AG08396 (cell line): Measurements from ENCODE around the gene EPB41L5.
"Not testable (repeated sequence)": the region's sequence is repeated elsewhere in the genome, so short reads cannot be mapped to it uniquely, and the experiment has no call there.

Source experiments
- DNase-seq: peaks from one replicate; pipeline ENCODE4 v3.0.0; 2012; ENCODE audit warnings: low spot score, mixed read lengths

Gene EPB41L5

DNA sequence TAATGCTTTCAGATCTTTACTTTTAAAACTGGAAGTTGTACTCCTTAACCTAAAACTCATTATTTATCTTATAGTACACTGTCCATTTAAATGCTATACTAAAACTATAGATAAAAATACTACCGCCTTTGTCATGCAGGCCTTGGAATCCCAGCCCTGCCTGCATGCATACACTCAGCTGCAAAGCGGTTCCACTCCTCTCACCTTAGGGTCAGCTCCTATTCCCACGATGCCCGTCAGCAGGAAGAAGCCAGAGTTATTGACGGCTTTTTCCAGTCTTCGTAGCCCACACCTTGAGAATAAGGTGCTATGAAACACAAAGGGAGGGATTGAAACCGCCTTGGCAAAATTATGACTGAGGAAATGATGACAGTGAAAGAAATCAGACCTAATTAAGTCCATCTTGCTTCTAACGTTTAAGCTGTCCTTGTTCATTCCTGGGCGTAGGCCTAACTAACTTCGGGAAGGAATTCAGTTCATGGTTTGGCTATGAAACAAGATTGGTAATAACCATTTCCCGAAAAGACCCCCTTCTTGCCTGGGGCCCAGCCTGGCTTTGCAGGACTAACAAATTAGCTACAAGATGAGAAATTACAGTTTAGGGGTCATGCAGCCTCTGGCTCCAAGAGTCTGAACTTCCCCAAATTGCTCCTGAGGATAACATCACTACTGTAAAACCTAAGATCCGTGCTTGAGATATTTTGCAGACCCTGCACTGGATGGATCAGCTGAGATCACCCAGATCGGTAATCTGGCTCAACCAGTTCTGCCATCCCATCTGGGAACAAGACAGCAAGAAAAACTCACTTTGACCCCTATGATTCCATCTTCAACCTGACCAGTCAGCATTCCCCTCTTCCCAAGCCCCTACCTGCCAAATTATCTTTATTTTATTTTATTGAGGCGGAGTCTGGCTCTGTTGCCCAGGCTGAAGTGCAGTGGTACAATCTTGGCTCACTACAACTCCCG, 17.1 kb downstream of the EPB41L5 start:
- DNase-seq: no peak

DNA sequence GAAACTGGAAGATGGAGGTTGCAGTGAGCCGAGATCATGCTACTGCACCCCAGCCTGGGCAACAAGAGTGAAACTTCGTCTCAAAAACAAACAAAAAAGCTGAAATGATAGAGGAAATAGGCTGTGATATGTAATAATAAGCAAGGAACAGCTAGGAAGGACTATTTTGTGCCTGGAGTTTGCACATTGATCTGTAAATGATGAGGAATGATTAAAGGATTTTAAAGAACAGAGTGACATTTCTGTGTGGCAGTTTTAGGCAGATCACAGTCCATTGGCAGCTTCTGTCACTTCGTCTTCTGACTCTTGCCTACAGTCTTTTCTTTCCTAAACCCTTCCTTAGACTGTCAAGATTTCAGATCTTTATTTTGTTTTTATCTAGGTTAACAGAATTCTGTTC, 19.4 kb downstream of the EPB41L5 start:
- DNase-seq: no peak

GRCh38 chr2:120034027-120034426, 21.1 kb downstream of the EPB41L5 start:
- no peak for DNase-seq

- DNase-seq: no peak
Measured at GRCh38 chr2:120034621-120035020, 21.7 kb downstream of the EPB41L5 start.

DNA sequence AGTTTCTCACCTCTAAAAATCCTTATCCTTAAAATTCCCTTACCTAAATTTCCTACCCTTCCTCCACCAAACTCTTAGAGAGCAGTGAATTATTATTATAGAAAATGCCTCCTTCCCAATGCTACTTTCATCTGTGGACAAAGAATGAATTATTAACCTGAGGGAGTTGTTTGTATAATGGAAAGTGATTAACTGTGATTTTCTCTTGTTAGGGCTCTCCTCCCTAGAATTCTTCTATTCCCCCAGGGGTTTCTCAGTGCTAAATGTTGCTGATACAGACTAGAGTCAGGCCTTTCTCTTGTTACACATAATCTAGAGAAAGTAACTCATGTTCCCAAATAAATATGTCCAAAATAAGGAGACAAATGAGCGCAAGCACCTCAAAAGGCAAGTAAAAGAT, 23.3 kb downstream of the EPB41L5 start:
- DNase-seq: no peak

DNA sequence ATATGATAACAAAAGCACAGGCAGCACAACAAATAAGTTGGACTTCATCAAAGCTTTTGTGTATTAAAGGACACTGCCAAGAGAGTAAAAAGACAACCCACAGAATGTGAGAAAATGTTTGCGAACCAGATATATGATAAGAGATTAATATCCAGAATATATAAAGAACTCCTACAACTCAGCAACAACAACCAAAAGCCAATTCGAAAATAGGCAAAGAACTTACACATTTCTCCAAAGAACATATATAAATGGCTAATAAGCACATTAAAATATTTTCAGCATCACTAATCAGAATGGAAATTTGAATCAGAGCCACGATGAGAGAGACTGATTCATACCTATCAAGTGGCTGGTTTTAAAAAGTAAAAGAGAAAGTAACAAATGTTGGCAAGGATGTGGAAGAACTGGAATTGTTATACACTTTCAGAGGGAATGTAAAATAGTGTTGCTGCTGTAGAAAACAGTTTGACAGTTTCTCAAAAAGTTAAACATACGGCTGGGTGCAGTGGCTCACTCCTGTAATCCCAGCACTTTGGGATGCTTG, 25.2 kb downstream of the EPB41L5 start:
- DNase-seq: no peak

- DNase-seq: no peak
Measured at GRCh38 chr2:120042359-120042758, 29.5 kb downstream of the EPB41L5 start.

DNA sequence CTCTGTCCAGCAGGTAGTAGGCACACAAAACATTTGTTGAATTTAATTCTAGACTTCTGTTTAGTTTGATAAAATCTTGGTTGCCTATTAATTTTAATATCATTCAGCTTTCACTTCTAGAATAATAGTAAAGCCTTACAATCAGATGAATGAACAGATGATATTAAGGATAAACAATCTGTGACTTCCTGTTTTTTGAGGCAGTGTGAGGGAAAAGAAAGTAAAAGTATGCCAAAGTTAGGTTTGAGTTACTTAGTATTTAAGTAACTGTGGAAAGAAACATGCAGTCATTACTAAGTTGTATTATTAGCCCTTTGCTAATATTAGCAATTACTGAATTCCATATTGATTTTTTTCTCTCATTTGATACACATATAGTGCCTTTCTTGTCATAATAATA, 31.5 kb downstream of the EPB41L5 start:
- no peak for DNase-seq

DNA sequence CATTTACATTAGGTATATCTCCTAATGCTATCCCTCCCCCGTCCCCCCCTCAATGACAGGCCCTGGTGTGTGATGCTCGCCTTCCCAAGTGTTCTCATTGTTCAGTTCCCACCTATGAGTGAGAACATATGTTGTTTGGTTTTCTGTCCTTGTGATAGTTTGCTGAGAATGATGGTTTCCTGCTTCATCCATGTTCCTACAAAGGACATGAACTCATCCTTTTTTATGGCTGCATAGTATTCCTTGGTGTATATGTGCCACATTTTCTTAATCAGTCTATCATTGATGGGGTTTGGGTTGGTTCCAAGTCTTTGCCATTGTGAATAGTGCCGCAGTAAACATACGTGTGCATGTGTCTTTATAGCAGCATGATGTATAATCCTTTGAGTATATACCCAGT, 32.9 kb downstream of the EPB41L5 start:
- DNase-seq: not testable (repeated sequence)

DNA sequence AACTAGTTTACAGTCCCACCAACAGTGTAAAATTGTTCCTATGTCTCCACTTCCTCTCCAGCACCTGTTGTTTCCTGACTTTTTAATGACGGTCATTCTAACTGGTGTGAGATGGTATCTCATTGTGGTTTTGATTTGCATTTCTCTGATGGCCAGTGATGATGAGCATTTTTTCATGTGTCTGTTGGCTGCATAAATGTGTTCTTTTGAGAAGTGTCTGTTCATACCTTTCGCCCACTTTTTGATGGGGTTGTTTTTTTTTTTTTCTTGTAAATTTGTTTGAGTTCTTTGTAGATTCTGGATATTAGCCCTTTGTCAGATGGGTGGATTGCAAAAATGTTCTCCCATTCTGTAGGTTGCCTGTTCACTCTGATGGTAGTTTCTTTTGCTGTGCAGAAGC, 33.4 kb downstream of the EPB41L5 start:
- DNase-seq: not testable (repeated sequence)

GRCh38 chr2:120052597-120052996, 39.7 kb downstream of the EPB41L5 start:
- peak; percentile 23 for DNase-seq

DNA sequence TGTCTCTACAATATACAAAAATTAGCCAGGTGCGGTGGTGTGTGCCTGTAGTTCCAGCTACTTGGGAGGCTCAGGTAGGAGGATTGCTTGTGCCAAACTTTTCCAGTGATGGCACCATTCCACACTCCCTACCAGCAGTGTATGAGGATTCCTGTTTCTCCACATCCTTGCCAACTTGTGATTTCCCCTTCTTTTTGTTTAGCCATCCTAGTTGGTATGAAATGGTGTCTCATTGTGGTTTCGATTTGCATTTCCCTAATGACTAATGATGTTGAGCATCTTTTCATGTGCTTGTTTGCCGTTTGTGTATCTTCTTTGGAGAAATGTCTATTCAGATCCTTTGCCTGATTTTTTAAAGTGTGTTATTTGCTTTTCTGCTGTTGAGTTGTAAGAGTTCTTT, 41.0 kb downstream of the EPB41L5 start:
- DNase-seq: no peak

DNA sequence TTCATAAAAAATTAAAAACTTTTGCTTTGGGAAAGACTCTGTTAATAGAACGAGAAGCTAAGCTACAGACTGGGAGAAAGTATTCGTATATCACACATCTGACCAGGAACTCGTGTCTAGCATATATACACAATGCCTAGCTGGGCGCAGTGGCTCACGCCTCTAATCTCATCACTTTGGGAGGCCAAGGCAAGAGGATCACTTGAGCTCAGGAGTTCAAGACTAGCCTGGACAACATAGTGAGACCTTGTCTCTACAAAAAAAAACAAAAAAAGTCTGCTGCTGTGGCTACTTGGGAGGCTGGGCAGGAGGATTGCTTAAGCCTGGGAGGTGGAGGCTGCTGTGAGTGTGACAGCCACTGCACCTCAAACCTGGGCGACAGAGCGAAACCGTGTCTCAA, 46.6 kb downstream of the EPB41L5 start:
- no peak for DNase-seq

DNA sequence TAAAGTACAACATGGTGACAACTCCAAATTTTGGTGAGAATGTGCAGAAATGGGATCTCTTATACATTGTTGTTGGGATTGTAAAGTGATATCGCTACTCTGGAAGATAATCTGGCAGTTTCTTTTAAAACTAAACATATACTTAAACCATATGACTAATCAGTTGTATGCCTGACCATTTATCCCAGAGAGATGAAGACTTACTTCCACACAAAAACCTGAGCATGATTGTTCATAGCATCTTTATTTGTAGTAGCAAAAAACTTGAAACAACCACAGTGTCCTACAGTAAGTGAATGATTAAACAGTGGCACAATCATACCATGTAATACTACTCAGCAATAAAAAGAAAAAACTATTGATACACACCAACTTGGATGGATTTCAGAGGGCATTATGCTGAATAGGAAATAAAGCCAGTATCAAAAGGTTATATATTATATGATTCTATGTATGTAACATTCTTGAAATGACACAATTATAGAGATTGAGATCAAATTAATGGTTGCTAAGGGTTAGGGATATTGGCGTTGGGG, 47.3 kb downstream of the EPB41L5 start:
- no peak for DNase-seq

GRCh38 chr2:120064664-120065063, 51.8 kb downstream of the EPB41L5 start:
- no peak for DNase-seq

DNA sequence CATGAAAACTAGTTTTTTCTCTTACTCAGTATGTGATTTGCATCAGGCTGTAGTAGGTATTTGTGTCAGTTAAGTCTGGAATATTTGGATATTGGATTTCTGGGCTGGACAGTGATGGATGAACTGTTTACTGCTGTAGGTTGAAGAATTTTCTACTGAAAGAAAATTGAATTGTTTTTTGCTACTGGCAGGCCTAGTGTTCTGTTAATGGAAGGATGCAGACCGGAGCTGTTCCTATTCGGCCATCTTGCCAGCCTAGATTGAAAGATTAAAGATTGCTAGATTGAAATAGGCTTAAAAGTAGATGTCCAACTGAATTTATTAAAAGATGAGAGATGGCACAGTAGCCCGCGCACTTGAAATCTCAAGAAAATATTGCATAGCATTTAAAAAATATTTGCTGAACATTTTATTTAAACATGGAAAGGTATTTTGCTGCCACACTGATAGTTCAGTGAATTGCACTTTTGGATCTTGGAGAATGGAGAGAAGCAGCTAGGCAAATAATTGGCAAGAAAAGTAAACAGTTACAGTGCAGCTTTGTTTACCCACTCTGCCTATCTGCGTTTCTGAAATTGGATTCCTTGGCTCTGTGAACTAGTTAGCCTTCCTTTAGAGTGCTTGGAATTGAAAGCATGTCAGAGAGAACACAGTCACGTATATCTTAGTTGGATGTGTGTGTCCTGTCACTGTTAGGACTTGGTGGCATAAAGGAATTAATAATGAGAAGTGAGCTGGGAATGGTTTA, 54.1 kb downstream of the EPB41L5 start:
- DNase-seq: peak; percentile 20

DNA sequence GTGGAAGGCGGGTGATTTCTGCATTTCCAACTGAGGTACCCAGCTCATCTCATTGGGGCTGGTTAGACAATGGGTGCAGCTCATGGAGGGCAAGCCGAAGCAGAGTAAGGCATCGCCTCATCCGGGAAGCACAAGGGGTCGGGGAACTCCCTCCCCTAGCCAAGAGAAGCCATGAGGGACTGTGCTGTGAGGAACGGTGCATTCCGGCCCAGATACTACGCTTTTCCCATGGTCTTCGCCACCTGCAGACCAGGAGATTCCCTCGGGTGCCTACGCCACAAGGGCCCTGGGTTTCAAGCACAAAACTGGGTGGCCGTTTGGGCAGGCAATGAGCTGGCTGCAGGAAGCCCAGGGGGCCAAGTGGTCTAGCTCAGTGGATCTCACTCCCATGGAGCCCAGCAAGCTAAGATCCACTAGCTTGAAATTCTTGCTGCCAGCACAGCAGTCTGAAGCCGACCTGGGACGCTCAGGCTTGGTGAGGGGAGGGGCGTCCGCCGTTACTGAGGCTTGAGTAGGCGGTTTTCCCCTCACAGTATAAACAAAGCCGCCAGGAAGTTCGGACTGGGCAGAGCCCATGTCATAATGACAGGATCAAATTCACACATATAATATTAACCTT, 55.3 kb downstream of the EPB41L5 start:
- not testable (repeated sequence) for DNase-seq

GRCh38 chr2:120075545-120075944, 62.7 kb downstream of the EPB41L5 start:
- DNase-seq: no peak

DNA sequence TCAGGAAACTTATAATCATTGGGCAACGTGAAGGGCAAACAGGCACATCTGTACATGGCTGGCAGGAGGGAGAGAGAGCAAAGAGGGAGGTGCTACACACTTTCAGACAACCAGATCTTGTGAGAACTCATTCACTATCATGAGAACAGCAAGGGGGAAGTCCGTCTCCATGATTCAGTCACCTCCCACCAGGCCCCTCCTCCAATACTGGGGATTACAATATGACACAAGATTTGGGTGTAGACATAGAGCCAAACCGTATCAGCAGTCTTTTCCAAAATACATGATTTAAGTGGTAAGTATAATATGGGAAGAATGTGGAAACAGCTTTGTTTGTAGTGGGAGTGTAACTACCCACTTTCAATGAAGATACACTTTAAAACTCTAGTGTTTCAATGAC, 65.0 kb downstream of the EPB41L5 start:
- no peak for DNase-seq

GRCh38 chr2:120079647-120080046, 66.8 kb downstream of the EPB41L5 start:
- DNase-seq: no peak

DNA sequence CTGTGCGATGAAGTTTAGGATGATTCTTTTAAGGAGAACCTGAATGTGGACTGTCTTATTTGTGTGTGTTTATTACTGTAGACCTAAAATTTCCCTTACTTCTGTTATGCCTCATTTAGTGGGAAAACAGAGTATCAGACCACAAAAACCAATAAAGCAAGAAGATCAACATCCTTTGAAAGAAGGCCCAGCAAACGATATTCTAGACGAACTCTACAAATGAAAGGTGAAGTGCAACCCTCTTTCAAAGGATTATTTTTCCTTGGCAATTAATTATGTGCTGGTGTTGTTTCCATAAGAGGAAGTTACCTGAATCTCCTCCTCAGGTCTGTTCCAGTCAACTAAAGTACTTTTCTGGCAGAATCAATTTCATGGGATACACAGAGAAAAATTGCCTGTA, 78.6 kb downstream of the EPB41L5 start:
- no peak for DNase-seq

DNA sequence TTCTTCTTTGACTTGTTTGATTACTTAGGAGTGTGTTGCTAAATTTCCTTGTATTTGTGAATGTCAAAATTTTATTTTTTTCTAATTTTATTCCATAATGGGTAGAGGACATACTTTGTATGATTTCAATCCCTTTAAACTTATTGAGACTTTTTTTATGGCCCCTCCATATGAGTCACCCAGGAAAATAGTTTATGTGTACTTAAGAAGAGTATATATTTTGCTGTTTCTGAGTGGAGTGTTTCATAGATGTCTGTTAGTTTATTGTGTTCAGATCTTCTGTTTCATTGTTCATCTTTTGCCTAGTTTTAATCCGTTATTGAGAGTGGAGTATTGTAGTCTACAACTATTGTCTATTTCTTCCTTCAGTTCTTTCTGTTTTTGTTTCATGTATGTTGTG, 81.9 kb downstream of the EPB41L5 start:
- no peak for DNase-seq
